Neural progenitor cell (in vitro differentiated cells): ENCODE data around the gene MAPRE3. TPM values are rescaled to one million over a fixed set of nuclear protein-coding genes. Genes with fewer than 3 reads are reported as not detected.

ENCODE experiments used
- DNase-seq: peaks from one replicate; pipeline ENCODE4 v3.0.0-alpha.2; 2016; ENCODE audit warnings: low spot score
- H2AFZ ChIP-seq: fragments of 200-600 bp; sonication (generic); replicated peaks from 2 replicates; pipeline ENCODE4 v1.6.1; 2016; ENCODE audit warnings: antibody characterized with exemption
- H3F3A ChIP-seq: fragments of 200-600 bp; sonication (generic); 2 replicates; pipeline ENCODE4 v1.6.1; 2016; ENCODE audit warnings: antibody characterized with exemption, low read depth
- H3K27ac ChIP-seq: fragments of 200-600 bp; sonication (generic); 2 replicates; pipeline ENCODE4 v1.5.1; 2016; ENCODE audit warnings: mild to moderate bottlenecking
- H3K27me3 ChIP-seq: fragments of 200-600 bp; sonication (generic); 2 replicates; pipeline ENCODE4 v1.6.1; 2016; ENCODE audit warnings: mild to moderate bottlenecking, moderate library complexity
- H3K36me3 ChIP-seq: fragments of 200-600 bp; sonication (generic); 2 replicates; pipeline ENCODE4 v1.5.1; 2016
- H3K4me1 ChIP-seq: fragments of 200-600 bp; sonication (generic); 2 replicates; pipeline ENCODE4 v1.6.1; 2016; ENCODE audit warnings: mixed run types
- H3K4me2 ChIP-seq: fragments of 200-600 bp; sonication (generic); 2 replicates; pipeline ENCODE4 v1.6.1; 2016
- H3K4me3 ChIP-seq: fragments of 200-600 bp; sonication (generic); 2 replicates; pipeline ENCODE4 v1.5.1; 2016
- H3K79me2 ChIP-seq: fragments of 200-600 bp; sonication (generic); 2 replicates; pipeline ENCODE4 v1.6.1; 2016; ENCODE audit warnings: low read depth
- H3K9ac ChIP-seq: fragments of 200-600 bp; sonication (generic); 2 replicates; pipeline ENCODE4 v1.6.1; 2016
- H3K9me3 ChIP-seq: fragments of 200-600 bp; sonication (generic); 2 replicates; pipeline ENCODE4 v1.5.1; 2016; ENCODE audit warnings: low read depth
- H4K20me1 ChIP-seq: fragments of 200-600 bp; sonication (generic); 2 replicates; pipeline ENCODE4 v1.6.1; 2016; ENCODE audit warnings: low read depth
- H3K27ac Mint-ChIP-seq: 3 replicates; pipeline ENCODE4 v1.8.0; 2021; ENCODE audit warnings: mixed read lengths
- H3K27me3 Mint-ChIP-seq: 2 replicates; pipeline ENCODE4 v1.8.0; 2022; ENCODE audit warnings: low read depth, mild to moderate bottlenecking, inconsistent platforms, moderate library complexity, mixed read lengths; ENCODE audit not compliant: insufficient read depth
- H3K36me3 Mint-ChIP-seq: 3 replicates; pipeline ENCODE4 v1.8.0; 2021; ENCODE audit warnings: mixed read lengths
- H3K4me1 Mint-ChIP-seq: 3 replicates; pipeline ENCODE4 v1.8.0; 2021; ENCODE audit warnings: mixed read lengths
- H3K4me3 Mint-ChIP-seq: 3 replicates; pipeline ENCODE4 v1.8.0; 2021; ENCODE audit warnings: mild to moderate bottlenecking, moderate library complexity, mixed read lengths
- H3K9me3 Mint-ChIP-seq: 3 replicates; pipeline ENCODE4 v1.8.0; 2020; ENCODE audit warnings: mixed read lengths
- EZH2 ChIP-seq: fragments of 200-600 bp; sonication (generic); IDR thresholded peaks from 2 replicates; pipeline ENCODE4 v1.6.1; 2017; ENCODE audit warnings: antibody characterized with exemption, mild to moderate bottlenecking, moderate library complexity
- EZH2phosphoT487 ChIP-seq: fragments of 200-600 bp; sonication (generic); IDR thresholded peaks from 2 replicates; pipeline ENCODE4 v1.6.1; 2017; ENCODE audit warnings: antibody characterized with exemption
- total RNA-seq: library from RNA; depleted of rRNA; stranded (reverse); fragments of >200 nt; gene quantifications from 2 replicates; pipeline ENCODE4 v1.2.3, GENCODE V29; 2015; ENCODE audit warnings: low replicate concordance
- TF ChIP-seq, protein P1 (sequence below): fragments of 200-600 bp; sonication (generic); IDR thresholded peaks from 2 replicates; pipeline ENCODE4 v1.5.1; 2017; ENCODE audit warnings: antibody characterized with exemption, mild to moderate bottlenecking

Gene MAPRE3
- total RNA-seq, 1 donor from 2014 or later = 3.1 TPM

DNA sequence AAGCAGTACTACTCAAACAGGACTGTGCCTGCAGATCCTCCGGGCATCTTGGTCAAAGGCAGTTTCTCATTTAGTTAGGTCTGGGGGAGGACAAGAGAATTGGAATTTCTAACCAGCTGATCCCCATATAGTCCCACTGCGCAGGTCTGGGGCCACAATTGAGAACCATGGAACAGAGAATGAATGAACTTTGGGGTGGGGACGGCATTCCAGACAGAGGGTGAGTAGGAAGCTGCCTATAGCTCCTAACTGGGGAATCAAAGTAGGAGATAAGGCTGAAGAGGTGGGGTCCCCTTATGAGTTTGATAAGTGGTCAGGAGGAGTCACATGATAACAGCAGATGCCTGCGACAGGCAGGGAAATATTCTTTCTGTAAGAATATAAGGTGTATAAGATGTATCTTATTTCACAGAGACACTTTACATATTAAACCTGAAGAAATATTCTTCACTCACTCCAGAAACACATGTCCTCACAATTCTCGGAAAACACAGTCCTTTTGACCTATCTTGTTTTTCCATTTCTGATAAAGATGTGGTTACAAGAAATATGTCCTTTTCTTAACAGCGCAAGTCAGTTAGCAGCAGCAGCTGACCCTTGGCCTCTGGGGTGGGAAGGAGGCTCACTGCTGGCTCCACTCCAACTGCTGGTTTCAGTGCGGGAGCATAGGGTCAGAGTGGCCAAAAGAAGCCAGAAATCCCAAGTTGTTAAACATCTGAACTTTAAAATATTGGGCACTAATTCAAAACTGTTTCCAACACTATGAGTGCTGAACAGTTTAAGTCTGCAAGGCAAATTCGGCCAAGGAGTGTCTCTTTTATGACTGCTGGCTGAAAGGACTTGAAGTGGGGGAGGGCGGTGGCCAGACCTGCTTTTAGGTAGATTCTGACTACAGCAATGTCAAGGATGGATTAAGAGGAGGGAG, 49.8 kb downstream of the MAPRE3 start:
- Mint-ChIP-seq H3K4me1 (peaks cover 24% of the 10 kb centered on the region), H3K27ac (peak overlapping the region; percentile 38), H3K9me3 (no peaks in the 10 kb centered on the region), H3K36me3 (peaks cover 7% of the 10 kb centered on the region), H3K4me3 (no peak overlapping the region), H3K27me3 (peaks cover 5% of the 10 kb centered on the region)
- no peaks in the 10 kb centered on the region for H3K36me3 ChIP-seq
- H3K27me3 ChIP-seq = no peaks in the 10 kb centered on the region
- no peaks in the 10 kb centered on the region for H3K79me2 ChIP-seq
- no peaks in the 10 kb centered on the region for H3F3A ChIP-seq
- no peak overlapping the region for H3K9ac ChIP-seq
- H4K20me1 ChIP-seq = peaks cover 47% of the 10 kb centered on the region
- DNase-seq = no peak
- TF ChIP-seq, protein P1, sequence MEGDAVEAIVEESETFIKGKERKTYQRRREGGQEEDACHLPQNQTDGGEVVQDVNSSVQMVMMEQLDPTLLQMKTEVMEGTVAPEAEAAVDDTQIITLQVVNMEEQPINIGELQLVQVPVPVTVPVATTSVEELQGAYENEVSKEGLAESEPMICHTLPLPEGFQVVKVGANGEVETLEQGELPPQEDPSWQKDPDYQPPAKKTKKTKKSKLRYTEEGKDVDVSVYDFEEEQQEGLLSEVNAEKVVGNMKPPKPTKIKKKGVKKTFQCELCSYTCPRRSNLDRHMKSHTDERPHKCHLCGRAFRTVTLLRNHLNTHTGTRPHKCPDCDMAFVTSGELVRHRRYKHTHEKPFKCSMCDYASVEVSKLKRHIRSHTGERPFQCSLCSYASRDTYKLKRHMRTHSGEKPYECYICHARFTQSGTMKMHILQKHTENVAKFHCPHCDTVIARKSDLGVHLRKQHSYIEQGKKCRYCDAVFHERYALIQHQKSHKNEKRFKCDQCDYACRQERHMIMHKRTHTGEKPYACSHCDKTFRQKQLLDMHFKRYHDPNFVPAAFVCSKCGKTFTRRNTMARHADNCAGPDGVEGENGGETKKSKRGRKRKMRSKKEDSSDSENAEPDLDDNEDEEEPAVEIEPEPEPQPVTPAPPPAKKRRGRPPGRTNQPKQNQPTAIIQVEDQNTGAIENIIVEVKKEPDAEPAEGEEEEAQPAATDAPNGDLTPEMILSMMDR = no peak
- TF ChIP-seq EZH2 = no peak
- TF ChIP-seq EZH2phosphoT487 = no peak
- H3K4me1 ChIP-seq = no peaks in the 10 kb centered on the region
- H3K4me3 ChIP-seq = no peak overlapping the region
- no peak overlapping the region for H3K4me2 ChIP-seq
- no peak overlapping the region for H2AFZ ChIP-seq
- no peaks in the 10 kb centered on the region for H3K9me3 ChIP-seq
- no peak overlapping the region for H3K27ac ChIP-seq

DNA sequence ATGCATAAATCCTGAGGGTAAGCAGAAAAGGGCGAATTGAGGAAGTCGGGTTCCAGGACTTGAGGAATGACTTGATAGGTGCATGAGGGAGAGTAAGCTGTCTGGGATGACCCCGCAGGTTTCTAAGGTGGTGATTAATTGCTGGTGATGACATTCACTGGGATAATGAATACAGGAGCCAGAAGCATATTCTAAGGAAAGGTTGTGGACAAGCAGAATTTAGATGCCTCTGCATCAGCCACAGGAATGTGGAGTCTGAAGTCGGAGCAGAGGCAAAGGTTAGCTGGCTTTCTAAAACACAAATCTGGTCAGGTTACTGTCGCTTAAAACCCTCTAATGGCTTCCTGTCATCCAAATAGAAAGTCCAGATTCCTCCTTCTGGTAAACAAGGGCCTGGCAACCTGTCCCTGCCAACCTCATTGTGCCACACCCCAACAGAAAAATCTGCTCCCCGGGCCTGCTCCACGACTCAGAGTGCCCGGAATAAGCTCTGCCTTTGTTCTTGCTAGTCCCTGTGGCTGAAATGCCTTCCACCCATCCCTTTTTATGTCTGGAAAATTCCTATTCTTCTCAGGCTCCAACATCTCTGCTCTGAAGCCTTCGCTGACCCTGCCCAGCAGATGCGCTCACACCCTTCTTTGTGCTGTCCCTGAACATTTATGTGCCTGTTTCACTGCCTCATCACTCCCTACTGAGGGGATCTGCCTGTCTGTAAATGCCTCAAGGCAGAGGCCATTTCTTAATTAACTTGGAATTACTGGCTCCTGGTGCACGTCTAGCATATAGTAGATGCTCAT, 51.0 kb downstream of the MAPRE3 start:
- peaks cover 4% of the 10 kb centered on the region for H3K27me3 Mint-ChIP-seq
- Histone ChIP-seq H3K4me1 (no peaks in the 10 kb centered on the region), H3K79me2 (no peaks in the 10 kb centered on the region), H3K27ac (no peak overlapping the region), H3K9me3 (no peaks in the 10 kb centered on the region), H3K9ac (peak overlapping the region; percentile 13), H3K36me3 (no peaks in the 10 kb centered on the region), H3K4me2 (no peak overlapping the region), H3F3A (no peaks in the 10 kb centered on the region), H3K27me3 (no peaks in the 10 kb centered on the region), H3K4me3 (no peak overlapping the region), H4K20me1 (peaks cover 56% of the 10 kb centered on the region), H2AFZ (no peak overlapping the region)
- H3K9me3 Mint-ChIP-seq = no peaks in the 10 kb centered on the region
- no peak overlapping the region for H3K4me3 Mint-ChIP-seq
- no peak for DNase-seq
- peaks cover 7% of the 10 kb centered on the region for H3K36me3 Mint-ChIP-seq
- no peak overlapping the region for H3K27ac Mint-ChIP-seq
- TF ChIP-seq, protein P1 = no peak
- TF ChIP-seq EZH2 (no peak), EZH2phosphoT487 (no peak)
- H3K4me1 Mint-ChIP-seq = peaks cover 22% of the 10 kb centered on the region

DNA sequence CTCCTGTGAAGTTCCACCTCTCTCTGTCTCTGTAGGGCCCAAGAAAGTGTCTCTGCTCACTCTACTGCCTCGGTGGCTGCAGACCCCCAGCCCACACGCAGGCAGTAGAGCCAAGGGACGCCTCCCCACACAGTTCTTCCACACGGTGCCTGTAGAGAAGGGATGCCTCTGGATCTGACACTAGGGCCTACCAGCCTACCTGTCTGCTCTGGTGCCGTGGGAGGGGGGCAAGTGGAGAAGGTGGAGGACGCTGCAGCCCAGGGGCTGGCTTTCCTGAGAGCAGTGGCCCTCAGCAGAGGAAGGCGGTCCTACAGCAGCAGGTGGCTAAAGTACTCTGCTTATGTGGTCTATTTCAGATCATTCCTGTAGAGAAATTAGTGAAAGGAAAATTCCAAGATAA, 53.3 kb downstream of the MAPRE3 start:
- TF ChIP-seq, protein P1 = no peak
- TF ChIP-seq EZH2phosphoT487 = no peak
- no peak for TF ChIP-seq EZH2
- peaks cover 14% of the 10 kb centered on the region for H3K36me3 Mint-ChIP-seq
- H3K4me3 Mint-ChIP-seq = no peak overlapping the region
- H3K4me1 ChIP-seq = no peaks in the 10 kb centered on the region
- no peaks in the 10 kb centered on the region for H3K9me3 Mint-ChIP-seq
- H3K27me3 ChIP-seq = no peaks in the 10 kb centered on the region
- H3K79me2 ChIP-seq = no peaks in the 10 kb centered on the region
- H3K9me3 ChIP-seq = no peaks in the 10 kb centered on the region
- no peaks in the 10 kb centered on the region for H3K36me3 ChIP-seq
- no peak overlapping the region for H3K4me3 ChIP-seq
- peaks cover 57% of the 10 kb centered on the region for H4K20me1 ChIP-seq
- no peak overlapping the region for H3K4me2 ChIP-seq
- no peak overlapping the region for H3K27ac Mint-ChIP-seq
- no peaks in the 10 kb centered on the region for H3F3A ChIP-seq
- peaks cover 4% of the 10 kb centered on the region for H3K27me3 Mint-ChIP-seq
- no peak overlapping the region for H2AFZ ChIP-seq
- no peak overlapping the region for H3K9ac ChIP-seq
- no peak overlapping the region for H3K27ac ChIP-seq
- no peak for DNase-seq
- H3K4me1 Mint-ChIP-seq = peaks cover 22% of the 10 kb centered on the region
